Measurements from ENCODE around the gene CACNB4.

DNA sequence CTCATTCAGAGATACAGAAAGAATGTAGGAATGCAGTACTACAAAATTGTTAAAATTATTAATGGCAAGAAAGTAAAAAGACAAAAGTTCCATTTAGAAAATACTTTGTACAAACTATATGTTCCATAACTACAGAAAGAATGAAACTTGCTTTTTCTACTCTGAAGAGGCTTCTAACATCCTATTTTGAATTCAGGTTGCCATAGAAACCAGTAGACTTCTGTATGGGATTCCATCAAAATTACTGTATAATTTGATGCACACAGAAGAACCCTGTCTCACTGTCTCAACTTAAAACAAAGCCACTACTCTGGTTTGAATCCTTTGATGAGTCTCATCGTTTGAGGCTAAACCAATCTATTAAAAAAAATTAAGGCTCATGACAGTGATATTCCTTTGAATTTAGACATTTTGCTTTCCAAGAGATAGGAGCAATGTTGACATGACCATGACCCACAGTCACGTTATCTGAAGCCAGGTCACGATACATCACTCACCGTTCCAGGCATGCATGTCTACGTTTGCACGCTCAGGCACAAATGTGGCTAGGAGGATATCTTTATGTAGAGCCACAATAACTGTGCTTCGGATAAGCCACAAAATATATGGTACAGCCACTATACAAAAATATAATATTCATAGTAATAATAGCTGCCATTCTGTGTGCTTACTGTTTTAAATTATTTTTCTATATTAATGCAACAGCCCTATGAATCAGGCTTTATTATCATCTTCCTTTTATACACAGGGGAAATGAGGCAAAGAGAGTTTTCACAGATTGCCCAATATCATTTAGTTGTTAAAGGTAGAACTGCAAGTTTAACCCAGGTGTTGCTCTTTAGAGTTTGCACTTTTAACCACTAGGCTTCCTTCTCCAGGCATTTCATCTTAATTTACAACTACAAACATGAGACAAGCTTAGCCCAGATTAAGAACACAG is 82.4 kb downstream of the CACNB4 start:
- TF ChIP-seq CTCF (conservative IDR thresholded peaks at IDR 0.05; ENCODE audit: low read length) (no peak), EZH2phosphoT487 (IDR thresholded peaks at IDR 0.05; ENCODE audit: borderline replicate concordance, low read depth, low read length) (no peak)

All from OCI-LY7 (cell line).